ENCODE results near the gene RPL18A. TPM values are rescaled to one million over a fixed set of nuclear protein-coding genes. Genes with fewer than 3 reads are reported as not detected.
A peak's percentile ranks its signal among the peaks of the same experiment; 100 is the strongest.

Gene RPL18A
- total RNA-seq, 1 experiment from 2014 or later, result 1,852 TPM

GRCh38 chr19:17871032-17871877, 11.5 kb downstream of the RPL18A start:
- CTCF ChIA-PET, result interaction anchor here (0.6 to 2.0 kb wide), 3 partner anchors 21 to 61 kb away, joined by 3 to 9 read pairs (median 3); partner anchors contain the start of gene CCDC124
- Histone ChIP-seq H3K4me1 (ENCODE audit: insufficient read depth, low read length, poor library complexity, severe bottlenecking) (peaks cover 5% of the 10 kb centered on the region), H3K36me3 (ENCODE audit: insufficient read depth, low read length, poor library complexity, severe bottlenecking) (no peaks in the 10 kb centered on the region), H3K4me3 (ENCODE audit: low read depth, low read length, poor library complexity, severe bottlenecking) (no peak overlapping the region), H3K9me3 (ENCODE audit: low read depth, low read length, poor library complexity, severe bottlenecking) (no peaks in the 10 kb centered on the region), H3K27me3 (replicated peaks; ENCODE audit: insufficient read depth, low read depth, low read length, poor library complexity) (peaks cover 54% of the 10 kb centered on the region), H3K27ac (ENCODE audit: low read depth, low read length, poor library complexity, severe bottlenecking) (no peak overlapping the region)
- POLR2A ChIA-PET (ENCODE audit: low non-redundant PET), result no interaction called here
- BruUV-seq (replicated peaks), result no TSS peak
- DNase-seq (ENCODE audit: low spot score), result no peak
- TF ChIP-seq CTCF (conservative IDR thresholded peaks at IDR 0.05; ENCODE audit: low read depth, low read length) (no peak), EZH2 (IDR thresholded peaks at IDR 0.05; ENCODE audit: borderline replicate concordance, low read depth, low read length, poor library complexity, severe bottlenecking) (peak; percentile 34)
- intact Hi-C loops (cut with micrococcal nuclease; ENCODE audit: unreplicated experiment), result loop anchor here (5.0 kb wide), 2 partner anchors 61 to 131 kb away; partner anchors contain the start of gene CCDC124

GRCh38 chr19:17871878-17872250, 12.2 kb downstream of the RPL18A start, which contains the start of gene SLC5A5:
SLC5A5 (plus strand) TSS chr19:17871945; CDS start chr19:17872320, 375 bp downstream.
- Histone ChIP-seq H3K27me3 (replicated peaks; ENCODE audit: insufficient read depth, low read depth, low read length, poor library complexity) (peaks cover 54% of the 10 kb centered on the region), H3K4me1 (ENCODE audit: insufficient read depth, low read length, poor library complexity, severe bottlenecking) (peaks cover 5% of the 10 kb centered on the region), H3K36me3 (ENCODE audit: insufficient read depth, low read length, poor library complexity, severe bottlenecking) (no peaks in the 10 kb centered on the region), H3K9me3 (ENCODE audit: low read depth, low read length, poor library complexity, severe bottlenecking) (no peaks in the 10 kb centered on the region), H3K27ac (ENCODE audit: low read depth, low read length, poor library complexity, severe bottlenecking) (no peak within 1 kb of the TSS), H3K4me3 (ENCODE audit: low read depth, low read length, poor library complexity, severe bottlenecking) (no peak within 1 kb of the TSS)
- ChIA-PET CTCF (interaction anchor here (1.0 to 2.0 kb wide), 2 partner anchors 20 to 61 kb away, joined by 3 to 9 read pairs; partner anchors contain the start of gene CCDC124), POLR2A (ENCODE audit: low non-redundant PET) (no interaction called here)
- BruUV-seq (replicated peaks), result no TSS peak
- DNase-seq (ENCODE audit: low spot score), result no peak
- TF ChIP-seq EZH2 (IDR thresholded peaks at IDR 0.05; ENCODE audit: borderline replicate concordance, low read depth, low read length, poor library complexity, severe bottlenecking) (no peak), CTCF (conservative IDR thresholded peaks at IDR 0.05; ENCODE audit: low read depth, low read length) (no peak)
- intact Hi-C loops (cut with micrococcal nuclease; ENCODE audit: unreplicated experiment), result loop anchor here (5.0 kb wide), 2 partner anchors 60 to 130 kb away; partner anchors contain the start of gene CCDC124

GRCh38 chr19:17872251-17873001, 12.7 kb downstream of the RPL18A start:
- intact Hi-C loops (cut with micrococcal nuclease; ENCODE audit: unreplicated experiment), result loop anchor here (5.0 kb wide), 2 partner anchors 60 to 130 kb away; partner anchors contain the start of gene CCDC124
- H3K36me3 ChIP-seq (ENCODE audit: insufficient read depth, low read length, poor library complexity, severe bottlenecking), result no peaks in the 10 kb centered on the region
- CTCF ChIA-PET, result interaction anchor here (1.0 kb wide), 1 partner anchor 20 kb away, joined by 3 read pairs; no protein-coding TSS in a partner anchor
- peaks cover 5% of the 10 kb centered on the region for H3K4me1 ChIP-seq (ENCODE audit: insufficient read depth, low read length, poor library complexity, severe bottlenecking)
- POLR2A ChIA-PET (ENCODE audit: low non-redundant PET), result no interaction called here
- no TSS peak for BruUV-seq (replicated peaks)
- no peak overlapping the region for H3K27ac ChIP-seq (ENCODE audit: low read depth, low read length, poor library complexity, severe bottlenecking)
- no peak for DNase-seq (ENCODE audit: low spot score)
- TF ChIP-seq CTCF (conservative IDR thresholded peaks at IDR 0.05; ENCODE audit: low read depth, low read length) (no peak), EZH2 (IDR thresholded peaks at IDR 0.05; ENCODE audit: borderline replicate concordance, low read depth, low read length, poor library complexity, severe bottlenecking) (no peak)
- peaks cover 54% of the 10 kb centered on the region for H3K27me3 ChIP-seq (replicated peaks; ENCODE audit: insufficient read depth, low read depth, low read length, poor library complexity)
- no peaks in the 10 kb centered on the region for H3K9me3 ChIP-seq (ENCODE audit: low read depth, low read length, poor library complexity, severe bottlenecking)
- no peak overlapping the region for H3K4me3 ChIP-seq (ENCODE audit: low read depth, low read length, poor library complexity, severe bottlenecking)
